Measurements from ENCODE around the gene FOXN3. TPM values are rescaled to one million over a fixed set of nuclear protein-coding genes. Genes with fewer than 3 reads are reported as not detected.

The FOXN3 gene
- total RNA-seq, 4 donors from 2014 or later, result 98.7 to 116 (median 103) TPM

DNA sequence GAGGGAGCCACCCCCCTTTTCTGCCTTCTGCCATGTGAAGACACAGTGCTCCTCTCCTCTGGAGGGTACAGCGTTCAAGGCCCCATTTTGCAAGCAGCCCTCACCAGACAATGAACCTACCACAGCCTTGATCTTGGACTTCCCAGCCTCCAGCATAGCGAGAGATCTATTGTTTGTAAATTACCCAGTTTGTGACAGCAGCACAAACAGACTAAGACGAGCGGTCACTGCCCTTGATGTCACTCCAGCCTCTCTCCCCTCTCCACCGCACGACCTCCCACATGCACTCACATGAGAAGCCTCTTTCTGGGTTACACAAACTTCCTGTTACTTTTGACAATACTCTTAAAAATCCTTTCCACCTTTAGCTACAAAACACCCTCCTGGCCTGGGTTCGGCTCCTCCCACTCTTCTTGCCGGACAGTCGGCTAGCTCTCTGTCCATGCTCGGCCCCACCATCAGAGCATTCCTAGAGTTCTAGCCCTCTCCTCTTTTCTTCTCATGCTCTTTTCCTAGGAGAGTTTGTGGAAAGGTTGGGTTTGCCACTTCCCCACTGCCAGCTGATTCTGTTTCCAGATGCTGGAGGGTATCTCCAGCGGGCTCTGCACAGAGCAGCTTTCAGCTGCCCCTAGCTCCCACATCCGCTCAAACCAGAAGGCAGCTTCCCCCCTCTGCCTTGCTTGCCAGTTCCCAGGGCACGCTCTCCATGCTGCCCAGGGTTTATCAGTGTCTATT lies 124.3 kb downstream of the FOXN3 start:
- H3K4me1 ChIP-seq, result no peaks in the 10 kb centered on the region
- no peak overlapping the region for H3K4me3 ChIP-seq
- DNase-seq (ENCODE audit: low spot score in 2 of 2), result no peak
- H3K9me3 ChIP-seq, result no peaks in the 10 kb centered on the region
- peaks cover 0 to 9% (median 0%) of the 10 kb centered on the region in 3 donors for H3K36me3 ChIP-seq
- TF ChIP-seq POLR2A (IDR thresholded peaks at IDR 0.05) (no peak), EP300 (IDR thresholded peaks at IDR 0.05) (no peak)
- H3K27me3 ChIP-seq, result no peaks in the 10 kb centered on the region
- no peak overlapping the region for H3K27ac ChIP-seq
- WGBS, 2 donors, result 80 to 81% methylated on average over 13 of the region's 13 CpGs

DNA sequence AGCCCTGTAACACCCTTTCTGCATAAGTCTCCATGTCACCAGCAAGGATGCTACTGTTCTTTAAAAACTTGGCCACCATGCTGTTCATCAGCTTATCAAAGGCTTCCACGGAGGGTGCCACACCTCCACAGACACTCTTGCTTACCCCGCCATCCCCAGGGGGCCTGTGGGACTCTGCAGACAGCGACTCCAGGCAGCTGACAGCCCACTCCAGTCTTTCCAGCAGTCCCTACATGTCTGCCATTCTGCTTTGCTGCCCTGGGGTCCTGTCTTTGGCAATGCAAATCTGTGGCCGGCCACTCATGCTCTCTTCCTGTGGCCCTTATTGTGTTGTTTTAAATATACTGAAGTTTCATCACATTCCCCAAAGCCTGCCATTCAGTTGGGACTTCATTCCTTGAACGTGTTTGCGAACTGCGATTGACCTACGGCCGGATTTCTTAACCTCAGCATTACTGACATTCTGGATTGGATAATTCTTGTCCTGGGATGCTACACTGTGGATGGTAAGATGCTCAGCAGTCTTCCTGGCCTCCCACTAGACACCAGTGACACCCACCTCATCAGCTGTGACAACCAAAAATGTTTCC lies 125.6 kb downstream of the FOXN3 start:
- WGBS, 2 donors, result 73 to 76% methylated on average over 9 of the region's 9 CpGs
- Histone ChIP-seq H3K4me1 (no peaks in the 10 kb centered on the region), H3K27me3 (no peaks in the 10 kb centered on the region), H3K4me3 (no peak overlapping the region), H3K36me3 (peaks cover 0 to 9% (median 0%) of the 10 kb centered on the region in 3 donors), H3K9me3 (no peaks in the 10 kb centered on the region), H3K27ac (no peak overlapping the region)
- no peak for TF ChIP-seq POLR2A (IDR thresholded peaks at IDR 0.05)
- TF ChIP-seq, protein P1, sequence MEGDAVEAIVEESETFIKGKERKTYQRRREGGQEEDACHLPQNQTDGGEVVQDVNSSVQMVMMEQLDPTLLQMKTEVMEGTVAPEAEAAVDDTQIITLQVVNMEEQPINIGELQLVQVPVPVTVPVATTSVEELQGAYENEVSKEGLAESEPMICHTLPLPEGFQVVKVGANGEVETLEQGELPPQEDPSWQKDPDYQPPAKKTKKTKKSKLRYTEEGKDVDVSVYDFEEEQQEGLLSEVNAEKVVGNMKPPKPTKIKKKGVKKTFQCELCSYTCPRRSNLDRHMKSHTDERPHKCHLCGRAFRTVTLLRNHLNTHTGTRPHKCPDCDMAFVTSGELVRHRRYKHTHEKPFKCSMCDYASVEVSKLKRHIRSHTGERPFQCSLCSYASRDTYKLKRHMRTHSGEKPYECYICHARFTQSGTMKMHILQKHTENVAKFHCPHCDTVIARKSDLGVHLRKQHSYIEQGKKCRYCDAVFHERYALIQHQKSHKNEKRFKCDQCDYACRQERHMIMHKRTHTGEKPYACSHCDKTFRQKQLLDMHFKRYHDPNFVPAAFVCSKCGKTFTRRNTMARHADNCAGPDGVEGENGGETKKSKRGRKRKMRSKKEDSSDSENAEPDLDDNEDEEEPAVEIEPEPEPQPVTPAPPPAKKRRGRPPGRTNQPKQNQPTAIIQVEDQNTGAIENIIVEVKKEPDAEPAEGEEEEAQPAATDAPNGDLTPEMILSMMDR (IDR thresholded peaks at IDR 0.05), result no peak
- no peak for TF ChIP-seq EP300 (IDR thresholded peaks at IDR 0.05)
- no peak for DNase-seq (ENCODE audit: low spot score in 2 of 2)

DNA sequence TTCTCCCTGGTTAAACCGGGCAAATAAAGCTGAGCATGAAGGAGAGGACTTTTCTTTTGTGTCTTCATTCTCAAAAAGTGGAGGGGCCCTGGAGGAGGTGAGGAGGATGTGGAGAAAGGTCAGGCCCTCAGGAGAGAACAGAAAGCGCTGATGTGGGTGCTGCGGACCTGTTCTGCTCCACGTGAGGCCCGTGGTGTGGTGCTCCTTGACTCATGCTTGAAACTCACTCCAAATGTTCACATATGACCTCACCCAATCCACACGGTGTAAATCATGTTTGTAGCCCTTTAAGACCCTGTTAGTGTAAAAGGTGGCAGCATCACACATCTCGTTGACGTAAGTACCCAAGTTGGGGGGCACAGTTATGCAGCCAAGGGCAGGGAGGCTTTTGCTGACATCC lies 126.2 kb downstream of the FOXN3 start:
- H3K4me1 ChIP-seq, result no peaks in the 10 kb centered on the region
- DNase-seq (ENCODE audit: low spot score in 2 of 2), result no peak
- WGBS, 2 donors, result 89 to 90% methylated on average over 8 of the region's 8 CpGs
- no peak overlapping the region for H3K4me3 ChIP-seq
- H3K36me3 ChIP-seq, result peaks cover 0 to 9% (median 0%) of the 10 kb centered on the region in 3 donors
- no peak overlapping the region for H3K27ac ChIP-seq
- H3K27me3 ChIP-seq, result no peaks in the 10 kb centered on the region
- TF ChIP-seq POLR2A (IDR thresholded peaks at IDR 0.05) (no peak), EP300 (IDR thresholded peaks at IDR 0.05) (no peak)
- TF ChIP-seq, protein P1 (IDR thresholded peaks at IDR 0.05), result no peak
- no peaks in the 10 kb centered on the region for H3K9me3 ChIP-seq

DNA sequence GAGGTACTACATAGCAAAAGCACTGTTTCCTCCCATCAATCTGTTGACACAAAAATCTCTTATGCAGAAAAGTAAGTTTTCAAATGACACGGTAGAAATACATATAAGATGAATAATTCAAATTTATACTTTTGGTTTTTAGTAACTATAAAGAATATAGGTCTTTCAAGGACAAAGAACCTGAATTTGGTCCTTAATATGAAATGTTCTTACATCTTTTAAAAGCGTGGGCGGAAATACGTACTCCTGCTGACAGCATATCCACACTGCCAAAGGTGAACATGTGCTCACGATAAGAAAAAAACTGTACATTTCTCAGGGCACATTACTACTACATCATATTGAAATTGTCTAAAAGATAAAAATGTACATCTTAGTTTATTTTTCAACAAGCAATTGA lies 127.6 kb downstream of the FOXN3 start:
- WGBS, 2 donors, result 70 to 72% methylated on average over 5 of the region's 5 CpGs
- no peak overlapping the region for H3K27ac ChIP-seq
- H3K4me3 ChIP-seq, result no peak overlapping the region
- no peaks in the 10 kb centered on the region for H3K27me3 ChIP-seq
- H3K36me3 ChIP-seq, result peaks cover 0 to 9% (median 0%) of the 10 kb centered on the region in 3 donors
- H3K9me3 ChIP-seq, result no peaks in the 10 kb centered on the region
- TF ChIP-seq POLR2A (IDR thresholded peaks at IDR 0.05), result no peak
- TF ChIP-seq, protein P1 (IDR thresholded peaks at IDR 0.05), result no peak
- no peak for TF ChIP-seq EP300 (IDR thresholded peaks at IDR 0.05)
- no peak for DNase-seq (ENCODE audit: low spot score in 2 of 2)
- peaks cover 0 to 6% (median 0%) of the 10 kb centered on the region in 4 donors for H3K4me1 ChIP-seq

DNA sequence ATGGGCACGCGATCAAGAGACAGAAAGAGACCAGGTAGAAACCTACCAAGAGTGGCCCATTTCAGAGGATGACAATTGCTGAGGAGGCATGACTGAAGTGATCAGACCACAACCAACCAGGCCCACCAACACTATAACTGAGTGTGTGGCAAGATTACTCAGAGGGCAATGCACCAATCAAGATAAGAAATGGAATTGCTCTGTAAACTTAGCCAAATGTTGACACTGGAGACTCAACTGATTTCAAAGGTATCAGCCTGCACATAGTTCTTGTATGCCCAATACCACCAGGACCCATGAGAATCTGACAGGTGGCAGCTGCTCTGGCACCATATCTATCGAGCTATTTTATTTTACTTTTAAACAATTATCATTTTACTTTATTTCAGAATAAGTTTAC lies 128.9 kb downstream of the FOXN3 start:
- TF ChIP-seq EP300 (IDR thresholded peaks at IDR 0.05) (no peak), POLR2A (IDR thresholded peaks at IDR 0.05) (no peak)
- TF ChIP-seq, protein P1 (IDR thresholded peaks at IDR 0.05), result no peak
- H3K36me3 ChIP-seq, result peaks cover 0 to 9% (median 0%) of the 10 kb centered on the region in 3 donors
- WGBS, 2 donors, result 97 to 99% methylated on average over 3 of the region's 3 CpGs

More for the DNA sequence above, 128.9 kb downstream of the FOXN3 start:
- Histone ChIP-seq H3K9me3 (no peaks in the 10 kb centered on the region), H3K4me1 (peaks cover 0 to 6% (median 0%) of the 10 kb centered on the region in 4 donors), H3K27me3 (no peaks in the 10 kb centered on the region), H3K27ac (no peak overlapping the region), H3K4me3 (no peak overlapping the region)
- no peak for DNase-seq (ENCODE audit: low spot score in 2 of 2)
